GM10266 (cell line): ENCODE data around the gene STYXL1.

ENCODE experiments used
- DNase-seq: peaks from one replicate; pipeline ENCODE4 v3.0.0; 2012; ENCODE audit errors: extremely low spot score
- TF ChIP-seq, protein P1 (sequence below): IDR thresholded peaks from 2 replicates; pipeline ENCODE4 v1.5.1; 2012; ENCODE audit warnings: mild to moderate bottlenecking, low read depth; ENCODE audit not compliant: control insufficient read depth, insufficient read depth; ENCODE audit errors: missing control alignments

STYXL1 gene

DNA sequence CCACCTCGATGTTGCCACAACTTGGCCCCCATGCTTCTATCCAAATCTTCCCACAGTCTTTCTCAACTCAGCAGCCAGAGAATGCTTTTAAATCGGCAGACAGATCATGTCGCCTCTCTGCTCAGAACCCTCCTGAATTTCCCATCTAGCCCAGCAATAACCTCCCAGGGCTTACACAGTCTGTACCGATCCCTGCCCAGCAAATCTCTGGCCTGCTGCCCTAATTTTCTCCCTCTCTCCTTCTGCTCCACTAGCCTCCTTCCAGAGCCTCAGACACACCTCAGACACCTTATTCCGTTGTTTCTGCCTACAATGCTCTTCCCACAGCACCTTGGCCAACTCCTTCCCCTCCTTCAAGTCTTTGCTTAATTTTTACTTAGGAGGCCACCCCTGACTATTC is 32.4 kb upstream of the STYXL1 start:
- TF ChIP-seq, protein P1, sequence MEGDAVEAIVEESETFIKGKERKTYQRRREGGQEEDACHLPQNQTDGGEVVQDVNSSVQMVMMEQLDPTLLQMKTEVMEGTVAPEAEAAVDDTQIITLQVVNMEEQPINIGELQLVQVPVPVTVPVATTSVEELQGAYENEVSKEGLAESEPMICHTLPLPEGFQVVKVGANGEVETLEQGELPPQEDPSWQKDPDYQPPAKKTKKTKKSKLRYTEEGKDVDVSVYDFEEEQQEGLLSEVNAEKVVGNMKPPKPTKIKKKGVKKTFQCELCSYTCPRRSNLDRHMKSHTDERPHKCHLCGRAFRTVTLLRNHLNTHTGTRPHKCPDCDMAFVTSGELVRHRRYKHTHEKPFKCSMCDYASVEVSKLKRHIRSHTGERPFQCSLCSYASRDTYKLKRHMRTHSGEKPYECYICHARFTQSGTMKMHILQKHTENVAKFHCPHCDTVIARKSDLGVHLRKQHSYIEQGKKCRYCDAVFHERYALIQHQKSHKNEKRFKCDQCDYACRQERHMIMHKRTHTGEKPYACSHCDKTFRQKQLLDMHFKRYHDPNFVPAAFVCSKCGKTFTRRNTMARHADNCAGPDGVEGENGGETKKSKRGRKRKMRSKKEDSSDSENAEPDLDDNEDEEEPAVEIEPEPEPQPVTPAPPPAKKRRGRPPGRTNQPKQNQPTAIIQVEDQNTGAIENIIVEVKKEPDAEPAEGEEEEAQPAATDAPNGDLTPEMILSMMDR = no peak
- DNase-seq = no peak

DNA sequence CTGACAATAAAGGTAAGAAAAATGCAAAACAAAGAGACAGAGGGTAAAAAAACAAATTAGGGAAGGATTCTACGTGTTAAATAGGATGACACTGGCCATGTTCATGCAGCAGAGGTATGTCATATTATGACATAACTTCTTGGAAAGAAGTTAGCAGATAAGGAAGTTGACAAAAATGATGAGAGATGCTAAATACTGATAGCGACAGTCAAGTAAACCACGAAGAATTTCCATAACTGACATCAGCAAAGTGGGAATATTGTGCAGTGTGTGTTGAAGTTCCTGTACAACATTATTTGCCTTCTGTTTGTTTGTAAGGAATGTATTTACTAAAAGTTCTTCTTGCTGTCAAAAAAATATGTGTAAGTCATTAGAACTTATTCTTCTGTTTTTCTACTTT is 29.6 kb upstream of the STYXL1 start:
- TF ChIP-seq, protein P1 = no peak
- no peak for DNase-seq

DNA sequence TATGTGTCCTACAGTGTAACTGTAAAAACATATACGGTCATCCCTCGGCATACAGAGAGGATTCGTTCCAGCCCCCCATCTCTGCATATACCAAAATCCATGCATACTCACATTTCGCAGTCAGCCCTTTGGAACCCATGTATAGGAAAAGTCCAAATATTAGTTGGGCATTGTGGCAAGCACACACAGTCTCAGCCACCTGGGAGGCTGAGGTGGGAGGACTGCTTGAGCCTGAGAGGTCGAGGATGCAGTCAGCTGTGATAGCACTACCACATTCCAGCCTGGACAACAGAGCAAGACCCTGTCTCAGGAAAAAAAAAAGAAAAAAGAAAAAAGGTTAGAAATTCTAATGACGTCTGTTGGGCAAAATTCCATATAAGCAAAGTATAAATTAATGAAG is 29.2 kb upstream of the STYXL1 start:
- TF ChIP-seq, protein P1 = no peak
- no peak for DNase-seq

DNA sequence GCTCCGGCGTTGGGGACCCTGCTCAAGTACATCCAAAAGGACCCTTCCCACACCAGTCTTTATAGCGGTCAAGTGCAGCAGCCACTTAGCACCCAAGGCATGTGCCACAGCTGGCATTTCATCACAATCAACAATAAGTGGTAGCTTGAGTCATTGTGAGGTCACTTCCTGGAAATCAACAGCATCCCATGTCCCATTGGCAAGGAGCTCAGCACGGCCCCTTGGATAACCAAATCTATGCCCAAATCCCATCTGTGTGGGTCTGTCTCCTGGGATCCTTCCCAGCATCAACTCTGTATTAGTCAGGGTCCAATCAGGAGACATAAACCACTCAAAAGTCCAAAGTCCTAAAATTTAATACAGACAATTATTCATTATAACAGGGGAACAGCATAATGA is 27.2 kb upstream of the STYXL1 start:
- TF ChIP-seq, protein P1 = no peak

DNA sequence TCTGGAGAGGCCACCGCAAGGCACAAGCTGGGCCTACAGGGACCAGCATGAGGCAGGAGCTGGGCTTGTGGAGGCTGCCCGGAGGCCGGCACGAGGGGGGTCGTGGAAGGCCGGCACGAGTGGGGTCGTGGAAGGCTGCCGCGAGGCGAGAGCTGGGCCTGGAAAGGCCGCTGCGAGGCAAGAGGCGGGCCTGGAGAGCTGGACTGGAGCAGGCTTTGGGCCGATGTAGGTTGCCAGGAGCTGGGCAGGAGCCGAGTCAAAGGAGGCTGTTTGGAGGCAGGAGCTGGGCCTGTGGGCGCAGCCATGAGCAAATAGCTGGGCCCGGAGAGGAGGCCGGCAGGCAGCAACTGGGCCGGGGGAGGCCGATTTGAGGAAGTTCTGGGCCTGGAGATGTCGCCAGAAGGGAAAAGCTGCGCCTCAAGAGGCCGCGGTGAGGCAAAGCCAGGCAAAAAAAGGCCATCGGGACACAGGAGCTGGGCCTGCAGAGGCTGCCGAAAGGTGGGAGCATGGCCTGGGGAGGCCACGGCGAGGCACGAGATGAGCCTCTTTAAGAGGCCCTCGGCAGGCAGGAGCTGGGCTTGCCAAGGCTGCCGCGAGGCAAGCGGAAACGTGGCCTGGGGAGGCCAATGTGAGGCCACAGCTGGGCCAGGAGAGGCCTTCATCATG is 26.6 kb upstream of the STYXL1 start:
- TF ChIP-seq, protein P1 = no peak
- DNase-seq = no peak

More for the DNA sequence above, 27.2 kb upstream of the STYXL1 start:
- DNase-seq = no peak

DNA sequence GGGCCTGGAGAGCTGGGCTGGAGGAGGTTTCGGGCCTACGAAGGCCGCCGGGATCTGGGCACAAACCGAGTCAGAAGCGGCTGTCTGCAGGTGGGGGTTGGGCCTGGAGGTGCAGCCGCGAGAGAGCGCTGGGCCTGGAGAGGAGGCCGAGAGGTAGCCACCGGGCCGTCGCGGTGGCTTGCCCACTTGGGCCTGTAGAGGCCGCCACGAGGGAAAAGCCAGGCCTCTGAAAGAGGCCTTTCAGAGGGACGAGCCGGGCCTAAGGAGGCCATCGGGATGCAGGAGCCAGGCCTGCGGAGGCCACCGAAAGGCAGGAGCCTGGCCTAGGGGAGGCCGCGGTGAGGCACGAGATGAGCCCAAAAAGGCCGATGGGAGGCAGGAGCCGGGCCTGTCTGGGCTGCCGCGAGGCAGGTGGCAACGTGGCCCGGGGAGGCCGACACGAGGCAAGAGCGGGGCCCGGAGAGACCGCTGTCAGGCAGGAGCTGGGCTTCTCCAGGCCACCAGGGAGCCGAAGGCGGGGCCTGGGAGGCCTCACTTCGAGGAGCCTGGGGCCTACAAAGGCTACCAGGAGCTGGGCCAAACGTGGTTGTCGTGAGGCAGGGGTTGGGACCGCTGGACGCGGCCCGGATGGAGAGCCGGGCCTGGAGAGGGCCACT is 25.7 kb upstream of the STYXL1 start:
- TF ChIP-seq, protein P1 = no peak
- DNase-seq = peak; percentile 2

DNA sequence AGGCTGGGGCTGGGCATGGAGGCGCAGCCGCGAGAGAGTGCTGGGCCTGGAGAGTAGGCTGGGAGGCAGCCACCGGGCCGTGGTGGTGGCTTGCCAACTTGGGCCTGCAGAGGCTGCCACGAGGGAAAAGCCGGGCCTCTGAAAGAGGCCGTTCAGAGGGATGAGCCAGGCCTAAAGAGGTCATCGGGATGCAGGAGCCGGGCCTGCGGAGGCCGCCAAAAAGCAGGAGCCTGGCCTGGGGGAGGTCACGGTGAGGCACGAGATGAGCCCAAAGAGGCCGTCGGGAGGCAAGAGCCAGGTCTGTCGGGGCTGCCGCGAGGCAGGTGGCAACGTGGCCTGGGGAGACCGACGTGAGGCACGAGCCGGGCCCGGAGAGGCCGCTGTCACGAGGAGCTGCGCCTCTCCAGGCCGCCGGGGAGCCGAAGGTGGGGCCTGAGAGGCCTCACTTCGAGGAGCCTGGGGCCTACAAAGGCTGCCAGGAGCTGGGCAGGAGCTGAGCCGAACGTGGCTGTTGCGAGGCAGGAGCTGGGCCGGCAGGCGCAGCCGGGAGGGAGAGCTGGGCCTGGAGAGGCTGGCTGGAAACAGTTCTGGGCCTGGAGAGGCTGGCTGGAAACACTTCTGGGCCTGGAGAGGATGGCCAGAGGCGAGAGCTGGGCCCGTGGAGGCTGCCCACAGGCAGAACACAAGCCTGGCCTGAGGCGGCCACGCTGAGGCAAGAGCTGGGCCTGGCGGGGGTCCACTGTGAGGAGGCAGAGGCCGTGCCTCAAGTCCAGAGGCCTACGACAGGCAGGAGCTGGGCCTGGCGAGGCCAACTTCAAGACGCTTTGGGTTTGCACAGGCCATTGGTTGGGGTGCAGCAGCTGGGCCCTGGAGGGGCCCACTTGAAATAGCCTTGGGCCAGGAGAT is 24.7 kb upstream of the STYXL1 start:
- peak; percentile 7 for DNase-seq
- TF ChIP-seq, protein P1 = no peak
